ENCODE results near the gene EIF1AY.
"Not testable (repeated sequence)": the region's sequence is repeated elsewhere in the genome, so short reads cannot be mapped to it uniquely, and the experiment has no call there.

EIF1AY gene

GRCh38 chrY:20575531-20576121 is at the start of gene EIF1AY:
Gene EIF1AY (plus strand): TSS chrY:20575776. CDS start chrY:20575872, 96 bp downstream.
- no peak for DNase-seq (ENCODE audit: low read depth, low spot score)

GRCh38 chrY:20528435-20528834 is 47.1 kb upstream of the EIF1AY start:
- no peak for DNase-seq (ENCODE audit: low read depth, low spot score)

- DNase-seq (ENCODE audit: low read depth, low spot score): no peak
Measured at GRCh38 chrY:20538186-20538585, 37.4 kb upstream of the EIF1AY start.

- DNase-seq (ENCODE audit: low read depth, low spot score): no peak
Measured at GRCh38 chrY:20538933-20539332, 36.6 kb upstream of the EIF1AY start.

DNA sequence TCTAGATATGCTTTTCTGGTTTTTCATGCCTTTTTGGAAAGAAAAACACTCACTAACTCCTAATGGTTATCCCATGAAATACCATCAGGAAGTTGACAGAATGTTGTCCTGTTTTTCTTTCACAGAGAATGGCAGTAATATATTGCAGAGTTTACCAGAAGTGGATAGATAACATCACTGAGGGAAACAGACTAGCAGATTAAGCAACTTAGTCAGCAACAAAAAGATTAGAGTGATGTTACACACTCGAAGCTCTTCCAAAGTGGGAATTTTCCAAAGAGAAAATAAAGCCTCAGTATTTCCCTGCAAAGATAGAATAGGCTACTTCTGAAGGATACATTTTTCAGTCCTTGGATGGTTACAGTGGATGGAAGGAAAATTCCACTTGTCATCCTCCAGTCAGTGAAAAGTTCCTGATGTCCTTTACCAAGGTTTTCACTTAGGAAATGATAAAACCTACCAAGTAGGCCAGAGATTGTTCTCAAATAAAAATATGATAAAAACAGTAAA is 31.1 kb upstream of the EIF1AY start:
- no peak for DNase-seq (ENCODE audit: low read depth, low spot score)

DNA sequence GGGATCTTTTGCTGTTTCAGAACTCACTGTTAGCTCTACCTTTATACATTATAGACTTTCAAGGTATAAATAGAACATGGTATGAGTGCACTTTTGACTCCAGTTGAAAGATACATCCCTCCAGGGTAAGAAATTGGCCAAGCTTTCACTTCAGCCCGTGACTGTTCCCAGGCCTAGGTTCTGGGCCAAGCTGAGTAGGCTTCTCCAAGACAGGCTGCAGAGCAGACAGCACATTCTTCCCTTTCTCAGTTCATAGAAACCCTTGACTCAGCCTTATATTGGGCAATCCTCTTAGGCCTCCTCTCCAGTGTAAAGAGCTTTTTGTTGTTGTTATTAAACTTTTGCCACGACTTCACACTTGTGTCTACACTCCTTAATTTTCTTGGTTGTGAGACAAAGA is 29.5 kb upstream of the EIF1AY start:
- DNase-seq (ENCODE audit: low read depth, low spot score): no peak

DNA sequence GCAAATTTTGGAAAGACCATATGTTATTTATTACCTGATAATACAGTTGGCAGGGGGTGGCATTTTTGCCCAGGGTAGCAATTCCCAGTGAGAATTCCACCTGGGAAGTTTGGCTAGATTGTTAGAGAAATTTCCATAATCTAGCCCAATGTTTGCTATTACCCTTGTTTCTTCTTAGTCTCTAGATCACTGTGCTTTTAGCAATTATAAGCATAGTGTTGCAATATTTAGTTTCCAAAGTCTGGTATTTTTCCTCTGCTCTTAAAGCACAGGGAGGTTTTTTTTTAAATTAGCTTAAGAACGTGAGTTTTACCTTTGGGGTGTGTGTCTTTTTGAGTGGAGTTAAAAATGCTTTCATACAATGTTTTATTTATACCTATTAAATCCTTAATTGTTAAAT is 26.3 kb upstream of the EIF1AY start:
- DNase-seq (ENCODE audit: low read depth, low spot score): no peak

DNA sequence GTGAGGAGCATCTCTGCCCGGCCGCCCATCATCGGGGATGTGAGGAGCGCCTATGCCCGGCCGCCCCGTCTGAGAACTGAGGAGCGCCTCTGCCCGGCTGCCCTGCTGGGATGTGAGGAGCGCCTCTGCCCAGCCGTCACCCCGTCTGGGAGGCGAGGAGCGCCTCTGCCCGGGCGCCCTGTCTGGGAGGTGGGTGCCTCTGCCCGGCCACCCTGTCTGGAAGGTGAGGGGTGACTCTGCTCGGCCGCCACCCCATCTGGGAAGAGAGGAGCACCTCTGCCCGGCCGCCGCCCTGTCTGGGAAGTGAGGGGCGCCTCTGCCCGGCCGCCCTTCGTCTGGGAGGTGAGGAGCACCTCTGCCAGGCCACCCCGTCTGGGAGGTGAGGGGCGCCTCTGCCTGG is 23.7 kb upstream of the EIF1AY start:
- no peak for DNase-seq (ENCODE audit: low read depth, low spot score)

- DNase-seq (ENCODE audit: low read depth, low spot score): not testable (repeated sequence)
Measured at GRCh38 chrY:20552764-20553323, 22.7 kb upstream of the EIF1AY start.

DNA sequence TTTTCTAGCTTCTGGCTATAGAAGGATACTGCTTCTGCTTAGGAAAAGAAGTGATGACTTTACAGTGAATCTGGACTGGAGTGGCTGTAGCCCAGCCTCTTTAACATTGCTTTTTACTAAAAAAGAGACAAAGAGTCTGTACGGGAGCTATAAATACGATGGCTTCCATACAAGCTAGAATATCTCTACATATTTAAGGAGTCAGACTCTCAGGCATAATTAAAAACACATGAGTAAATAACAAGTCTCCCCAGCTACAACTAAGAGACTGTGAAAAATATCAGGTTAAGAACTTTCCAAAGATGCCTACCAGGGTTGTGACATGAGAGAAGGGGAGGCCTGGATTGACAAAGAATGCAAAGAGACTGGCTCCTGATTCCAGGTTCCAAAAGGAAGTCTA is 19.8 kb upstream of the EIF1AY start:
- no peak for DNase-seq (ENCODE audit: low read depth, low spot score)

DNA sequence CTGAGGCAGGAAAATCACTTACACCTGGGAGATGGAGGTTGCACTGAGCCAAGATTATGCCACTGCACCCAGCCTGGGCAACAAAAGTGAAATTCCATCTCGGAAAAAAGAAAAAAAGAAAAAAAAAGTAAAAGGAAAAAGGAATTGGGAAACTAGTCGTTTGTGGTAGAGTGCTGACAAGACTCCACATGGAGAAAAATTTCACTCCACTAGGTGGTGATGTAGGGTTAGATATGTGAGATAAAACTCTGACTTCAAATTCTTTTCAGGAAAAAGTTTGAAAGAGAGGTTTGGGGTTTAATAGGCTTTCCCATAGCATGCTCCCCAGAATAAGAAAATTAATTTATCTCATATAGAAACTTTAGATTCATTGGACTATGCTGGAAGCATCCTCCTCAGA is 16.9 kb upstream of the EIF1AY start:
- no peak for DNase-seq (ENCODE audit: low read depth, low spot score)

DNA sequence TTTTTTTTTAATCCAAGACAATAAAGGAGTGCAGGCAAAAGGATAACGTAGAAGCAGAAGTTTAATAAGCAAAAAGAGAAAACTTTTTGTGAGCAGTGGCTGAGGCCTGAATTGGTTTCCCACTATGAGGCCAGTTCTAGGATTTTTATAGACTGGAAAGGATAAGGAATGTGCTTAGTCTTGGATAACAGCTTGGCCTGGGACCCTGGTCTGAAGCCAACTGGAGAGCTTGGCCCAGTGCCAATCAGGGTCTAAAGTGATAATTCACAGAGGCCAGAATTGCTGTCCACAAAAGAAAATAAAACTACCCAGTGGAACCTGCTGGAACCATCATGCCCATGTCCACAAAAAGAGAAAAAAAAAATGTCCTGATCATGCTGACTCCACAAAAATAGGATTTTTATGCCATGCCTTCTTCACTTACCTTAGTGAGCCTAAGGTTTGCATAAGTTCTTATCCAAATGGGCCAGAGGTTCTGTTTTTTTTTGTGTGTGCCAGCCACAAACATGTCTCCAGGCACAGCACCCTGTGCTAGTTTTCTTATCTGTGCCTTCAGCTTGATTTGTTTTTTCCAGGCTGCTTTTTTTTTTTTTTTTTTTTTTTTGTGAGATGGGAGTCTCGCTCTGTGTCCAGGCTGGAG is 15.6 kb upstream of the EIF1AY start:
- DNase-seq (ENCODE audit: low read depth, low spot score): no peak

- DNase-seq (ENCODE audit: low read depth, low spot score): no peak
Measured at GRCh38 chrY:20571306-20571705, 4.3 kb upstream of the EIF1AY start.

DNA sequence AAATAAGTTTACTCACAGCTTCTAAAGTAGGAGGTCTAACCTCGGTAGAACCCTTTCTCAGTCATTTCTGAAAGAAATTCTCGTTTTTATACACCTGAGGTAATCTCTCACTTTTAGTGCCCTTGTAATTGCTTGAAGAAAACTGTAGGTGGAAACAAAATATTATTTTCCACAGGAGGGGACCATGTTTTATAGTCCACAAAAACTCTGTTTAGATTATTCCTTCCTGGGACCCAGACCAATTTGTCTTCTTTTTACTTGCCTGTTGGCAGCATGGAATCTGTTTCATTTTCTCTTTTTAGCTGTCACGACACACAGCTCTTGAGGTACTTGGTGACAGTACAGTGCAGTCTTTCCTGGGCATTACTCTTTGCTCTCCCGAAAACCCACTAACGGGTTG is 930 bp downstream of the EIF1AY start:
- DNase-seq (ENCODE audit: low read depth, low spot score): no peak

DNA sequence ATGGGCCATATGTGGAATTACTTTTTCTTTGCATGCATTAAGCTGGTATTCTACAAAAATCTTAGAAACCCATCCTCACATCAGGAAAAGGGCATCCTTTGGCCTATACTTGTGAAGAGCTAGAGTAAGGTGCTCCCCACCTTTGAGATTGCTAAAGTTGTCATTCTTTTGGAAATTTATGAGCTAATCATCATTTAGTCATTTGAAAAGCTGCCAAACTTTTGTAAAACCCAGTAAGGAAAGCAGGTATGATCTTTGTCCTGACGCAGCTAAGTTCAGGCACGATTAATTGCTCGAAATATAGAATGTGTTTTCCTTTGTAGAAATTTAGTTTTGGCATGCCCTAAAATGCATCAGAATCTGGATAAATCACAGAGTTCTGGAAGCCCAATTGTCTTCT is 2.6 kb downstream of the EIF1AY start:
- DNase-seq (ENCODE audit: low read depth, low spot score): no peak

DNA sequence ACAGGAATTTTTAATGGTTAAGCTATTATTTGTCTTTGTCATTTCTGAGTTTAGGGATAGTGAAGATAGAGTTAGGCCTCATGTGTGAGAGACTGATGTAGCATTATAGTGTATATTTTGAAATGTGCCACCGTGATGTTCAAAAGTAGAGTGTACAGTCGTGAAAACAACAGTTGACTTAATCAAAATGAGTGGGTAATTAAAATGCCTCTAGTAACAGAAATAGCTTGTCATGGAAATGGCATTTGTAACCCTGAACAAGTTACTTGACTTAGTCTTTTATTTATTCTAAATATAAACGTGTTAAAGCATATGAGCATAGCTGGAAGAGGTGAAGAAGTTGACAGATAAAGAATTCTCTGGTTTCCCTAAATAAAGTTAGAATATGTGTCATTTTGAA is 6.1 kb downstream of the EIF1AY start:
- DNase-seq (ENCODE audit: low read depth, low spot score): no peak

DNA sequence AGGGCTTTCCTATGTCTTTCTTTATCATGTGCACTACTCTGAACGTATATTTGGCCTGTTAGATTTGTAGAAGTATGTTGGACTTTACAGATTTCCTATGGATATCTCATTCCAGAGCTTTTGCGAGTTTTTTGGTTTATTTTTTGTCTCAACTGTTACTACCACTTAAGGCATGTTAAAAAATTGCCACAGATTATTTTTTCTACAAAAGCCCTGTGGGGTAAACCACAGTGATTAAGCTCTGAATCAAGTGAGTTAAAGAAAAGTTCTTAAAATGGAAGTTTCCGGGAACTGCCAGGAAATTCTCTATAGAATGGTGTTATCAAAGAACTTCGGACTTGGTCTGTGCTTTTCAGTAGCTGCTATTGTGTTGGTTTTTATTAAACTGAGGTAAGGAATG is 10.6 kb downstream of the EIF1AY start:
- DNase-seq (ENCODE audit: low read depth, low spot score): no peak

All from astrocyte of the hippocampus (primary cell).